ACC112 (cell line): ENCODE data around the gene CYP1B1.
"Not testable (repeated sequence)": the region's sequence is repeated elsewhere in the genome, so short reads cannot be mapped to it uniquely, and the experiment has no call there.

Experiments used
- H2AFZ ChIP-seq: fragments of 200-600 bp; sonication (generic); one replicate; pipeline ENCODE4 v1.6.0; 2017; ENCODE audit warnings: antibody characterized with exemption, low read length; ENCODE audit not compliant: unreplicated experiment
- H3K27ac ChIP-seq: fragments of 200-600 bp; sonication (generic); 2 replicates; pipeline ENCODE4 v1.5.1; 2014; ENCODE audit warnings: low read depth, mild to moderate bottlenecking, antibody characterized with exemption, low read length, moderate library complexity
- H3K27me3 ChIP-seq: fragments of 200-600 bp; sonication (generic); 2 replicates; pipeline ENCODE4 v1.6.1; 2014; ENCODE audit warnings: mild to moderate bottlenecking, antibody characterized with exemption, low read length, moderate library complexity, mixed read lengths; ENCODE audit not compliant: insufficient read depth
- H3K36me3 ChIP-seq: fragments of 200-600 bp; sonication (generic); 2 replicates; pipeline ENCODE4 v1.6.1; 2016; ENCODE audit warnings: mild to moderate bottlenecking, antibody characterized with exemption, low read length, moderate library complexity, mixed read lengths; ENCODE audit not compliant: insufficient read depth
- H3K4me1 ChIP-seq: fragments of 200-600 bp; sonication (generic); one replicate; pipeline ENCODE4 v1.6.1; 2016; ENCODE audit warnings: low read length, mixed read lengths; ENCODE audit not compliant: insufficient read depth, unreplicated experiment, control insufficient read depth
- H3K4me3 ChIP-seq: fragments of 200-600 bp; sonication (generic); 2 replicates; pipeline ENCODE4 v1.5.1; 2014; ENCODE audit warnings: mild to moderate bottlenecking, low read depth, low read length
- H3K79me2 ChIP-seq: fragments of 200-600 bp; sonication (generic); one replicate; pipeline ENCODE4 v1.6.0; 2016; ENCODE audit warnings: low read length; ENCODE audit not compliant: control insufficient read depth, unreplicated experiment, insufficient read depth

CYP1B1 gene

DNA sequence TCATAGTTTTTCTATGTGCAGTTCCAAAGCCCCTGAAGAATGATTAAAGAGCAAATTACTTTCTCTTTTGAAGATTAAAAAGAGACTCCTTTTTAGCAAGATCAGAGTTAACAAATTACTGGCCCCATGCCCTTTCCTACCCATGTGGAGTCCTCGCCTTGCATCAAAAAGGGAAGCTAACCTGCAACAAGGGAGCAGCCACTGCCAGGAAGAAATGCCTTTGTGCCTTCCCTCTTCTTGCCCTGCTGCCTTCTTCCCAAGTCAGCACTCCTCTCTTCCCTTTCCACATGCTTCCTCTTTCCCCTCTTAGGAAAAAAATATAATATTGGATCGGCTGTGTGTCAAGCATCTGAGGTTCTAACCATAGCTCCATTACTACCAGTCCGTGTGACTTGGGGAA lies 37.1 kb upstream of the CYP1B1 start:
- peak overlapping the region; percentile 56; the same call in 1 of the 2 replicates for H3K27ac ChIP-seq
- H3K79me2 ChIP-seq = no peaks in the 10 kb centered on the region
- no peak overlapping the region for H2AFZ ChIP-seq
- peaks cover 34% of the 10 kb centered on the region for H3K4me1 ChIP-seq
- no peak overlapping the region for H3K4me3 ChIP-seq
- H3K27me3 ChIP-seq = no peaks in the 10 kb centered on the region
- H3K36me3 ChIP-seq = no peaks in the 10 kb centered on the region

DNA sequence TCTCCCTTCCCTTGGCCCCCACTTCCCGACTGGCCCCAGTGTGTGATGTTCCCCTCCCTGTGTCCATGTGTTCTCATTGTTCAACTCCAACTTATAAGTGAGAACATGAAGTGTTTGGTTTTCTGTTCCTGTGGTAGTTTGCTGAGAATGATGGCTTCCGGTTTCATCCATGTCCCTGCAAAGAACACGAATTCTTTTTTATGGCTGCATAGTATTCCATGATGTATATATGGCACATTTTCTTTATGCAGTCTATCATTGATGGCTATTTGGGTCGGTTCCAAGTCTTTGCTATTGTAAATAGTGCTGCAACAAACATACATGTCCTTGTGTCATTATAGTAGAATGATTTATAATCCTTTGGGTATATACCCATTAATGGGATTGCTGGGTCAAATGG lies 35.4 kb upstream of the CYP1B1 start:
- H3K79me2 ChIP-seq, H2AFZ ChIP-seq, H3K36me3 ChIP-seq, H3K27me3 ChIP-seq, H3K27ac ChIP-seq, H3K4me3 ChIP-seq: not testable (repeated sequence)
- peaks cover 32% of the 10 kb centered on the region for H3K4me1 ChIP-seq

DNA sequence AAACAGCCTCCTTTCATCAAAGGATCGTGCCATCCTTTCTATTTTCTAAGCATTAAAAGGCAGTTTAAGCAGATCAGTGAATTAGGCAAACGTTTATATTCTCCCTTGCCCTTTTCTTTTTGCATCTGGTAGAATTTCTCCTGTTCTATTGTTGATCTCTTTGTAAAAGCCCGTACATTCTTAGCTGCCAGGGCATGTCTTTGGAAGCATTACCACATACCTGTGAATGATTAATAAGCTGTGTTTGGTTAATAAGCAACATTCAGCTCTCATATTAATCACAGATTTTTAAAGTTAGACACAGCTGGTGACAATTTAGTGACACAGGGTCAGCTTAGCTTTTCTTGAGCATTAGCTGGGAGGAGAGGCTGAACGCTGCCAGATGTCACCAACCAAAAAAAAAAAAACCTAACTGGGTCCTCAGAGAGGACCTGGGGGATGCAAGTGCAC lies 33.8 kb upstream of the CYP1B1 start:
- no peaks in the 10 kb centered on the region for H3K27me3 ChIP-seq
- no peak overlapping the region for H3K4me3 ChIP-seq
- H3K79me2 ChIP-seq = no peaks in the 10 kb centered on the region
- peaks cover 25% of the 10 kb centered on the region for H3K4me1 ChIP-seq
- no peaks in the 10 kb centered on the region for H3K36me3 ChIP-seq
- H2AFZ ChIP-seq = no peak overlapping the region
- H3K27ac ChIP-seq = no peak overlapping the region

DNA sequence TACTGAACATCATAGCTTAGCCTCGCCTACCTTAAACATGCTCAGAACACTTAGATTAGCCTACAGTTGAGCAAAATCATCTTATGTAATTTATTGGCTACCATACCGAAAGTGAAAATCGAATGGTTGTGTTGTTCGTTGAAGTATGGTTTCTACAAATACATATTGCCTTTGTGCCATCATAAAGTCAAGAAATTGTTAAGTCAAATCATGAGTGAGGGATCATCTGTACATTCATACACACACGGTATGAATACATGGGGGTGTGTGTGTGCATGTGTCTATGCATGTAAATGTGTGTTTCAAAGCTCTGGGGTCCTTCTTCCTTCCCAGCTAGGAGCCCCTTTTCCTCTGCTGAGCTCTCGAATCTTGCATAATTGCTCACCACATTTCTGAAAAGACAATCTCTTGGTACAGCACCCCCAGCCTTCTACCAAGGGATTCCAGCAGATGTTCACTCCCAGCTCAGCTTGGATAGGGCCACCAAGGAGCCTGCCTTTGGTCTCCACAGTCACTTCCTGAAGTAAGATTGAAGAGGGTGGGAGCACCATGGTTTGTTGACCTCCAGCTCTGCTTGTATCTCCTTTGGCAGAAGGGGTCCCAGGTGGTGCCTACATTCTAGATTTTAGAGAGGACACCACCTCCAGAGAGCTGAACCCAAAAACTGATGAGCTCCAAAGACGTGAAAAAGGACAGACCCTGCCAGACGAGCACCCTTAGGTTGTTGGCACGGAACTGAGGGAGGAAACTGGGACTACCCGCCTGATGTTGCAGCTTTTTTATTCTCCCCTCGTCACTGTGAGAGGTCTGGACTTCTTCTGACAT lies 33.2 kb upstream of the CYP1B1 start:
- Histone ChIP-seq H3K4me3 (no peak overlapping the region), H2AFZ (no peak overlapping the region), H3K27ac (no peak overlapping the region), H3K36me3 (no peaks in the 10 kb centered on the region), H3K27me3 (no peaks in the 10 kb centered on the region), H3K4me1 (peaks cover 21% of the 10 kb centered on the region), H3K79me2 (no peaks in the 10 kb centered on the region)

DNA sequence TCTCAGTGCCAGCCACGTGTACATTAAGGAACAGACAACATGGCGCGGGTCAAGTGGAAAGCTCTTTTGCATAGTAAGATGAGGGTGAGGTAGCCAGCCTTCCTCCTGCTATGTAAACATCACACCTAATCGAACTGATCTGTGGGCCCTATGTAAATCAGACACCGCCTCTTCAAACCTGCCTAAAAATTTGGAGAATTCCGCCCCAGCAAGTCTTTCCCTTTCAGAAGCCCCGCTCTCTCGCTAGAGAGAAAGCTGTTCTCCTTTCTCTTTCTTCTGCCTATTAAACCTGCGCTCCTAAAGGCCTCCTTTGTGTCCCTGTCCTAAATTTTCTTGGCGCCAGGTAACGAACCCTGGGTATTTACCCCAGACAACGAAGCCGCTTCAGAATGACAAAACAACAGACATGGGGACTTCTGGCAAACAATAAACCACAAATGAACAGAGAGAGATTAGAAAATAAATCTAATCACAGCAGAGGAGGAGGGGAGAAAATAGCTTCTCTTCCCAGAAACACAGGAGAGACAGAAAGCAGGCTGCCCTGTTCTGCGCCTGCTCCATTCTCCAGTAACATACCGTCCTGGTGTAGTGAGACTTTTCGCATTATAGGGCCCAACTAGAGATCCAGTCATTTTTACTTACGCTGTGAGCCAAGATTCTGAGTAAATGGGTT lies 31.9 kb upstream of the CYP1B1 start:
- Histone ChIP-seq H2AFZ (no peak overlapping the region), H3K4me1 (peaks cover 12% of the 10 kb centered on the region), H3K27me3 (no peaks in the 10 kb centered on the region), H3K79me2 (no peaks in the 10 kb centered on the region), H3K27ac (no peak overlapping the region), H3K4me3 (no peak overlapping the region), H3K36me3 (no peaks in the 10 kb centered on the region)

DNA sequence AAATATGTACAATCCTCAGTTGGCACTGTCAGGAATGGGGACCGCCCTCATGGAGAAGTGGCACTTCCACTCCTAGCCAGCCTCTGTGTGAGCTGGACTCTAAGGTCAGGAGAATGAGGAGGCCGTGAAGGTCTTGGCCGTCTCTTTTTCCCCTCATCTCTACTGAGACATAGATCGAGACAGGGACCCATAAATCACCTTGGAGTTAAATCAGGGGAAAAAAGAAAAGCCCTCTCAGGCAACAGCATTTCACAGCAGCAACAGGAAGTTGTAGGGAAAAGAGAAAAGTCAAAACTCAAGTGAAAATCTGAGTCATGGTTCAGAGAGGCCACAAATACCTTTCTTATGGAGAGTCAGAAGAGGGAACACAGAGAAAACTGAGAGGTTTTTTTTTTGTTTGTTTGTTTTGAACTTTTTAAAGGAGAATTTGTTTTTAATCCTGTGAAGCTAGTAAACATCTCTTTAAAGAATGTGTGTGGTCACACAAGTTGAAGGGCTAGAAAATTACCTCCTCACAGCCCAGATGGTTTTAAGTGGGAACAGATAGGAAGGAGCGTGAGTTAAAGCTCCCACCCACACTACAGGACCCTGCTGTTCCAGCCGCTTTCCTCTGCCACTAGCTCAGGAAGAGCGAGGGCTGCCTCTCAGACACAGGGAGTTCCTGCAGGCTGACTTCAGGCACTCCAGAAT lies 30.6 kb upstream of the CYP1B1 start:
- Histone ChIP-seq H3K4me3 (peak overlapping the region; percentile 9; the same call in 1 of the 2 replicates), H3K27ac (peak overlapping the region; percentile 85), H3K79me2 (no peaks in the 10 kb centered on the region), H3K27me3 (no peaks in the 10 kb centered on the region), H2AFZ (peak overlapping the region; percentile 78), H3K36me3 (no peaks in the 10 kb centered on the region), H3K4me1 (peaks cover 12% of the 10 kb centered on the region)

DNA sequence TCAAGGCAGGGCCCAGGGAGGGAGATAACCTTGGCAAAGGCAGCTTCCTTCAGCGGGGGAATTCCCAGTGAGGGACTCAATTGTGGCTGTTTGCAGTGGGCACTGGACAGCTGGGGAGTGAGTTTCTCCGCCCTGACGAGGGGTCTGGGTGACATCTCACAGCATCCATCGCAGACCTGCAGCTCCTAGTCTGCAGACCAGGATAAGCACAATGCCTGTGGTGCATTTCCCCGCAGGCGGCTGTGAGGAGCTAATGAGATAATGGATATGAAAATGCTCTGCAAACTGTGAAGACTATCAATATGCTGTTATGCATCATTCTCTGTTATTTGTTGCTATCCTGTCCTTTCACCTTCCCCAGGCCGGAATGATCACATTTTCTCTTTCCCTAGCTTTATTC lies 30.0 kb upstream of the CYP1B1 start:
- H2AFZ ChIP-seq = no peak overlapping the region
- peaks cover 12% of the 10 kb centered on the region for H3K4me1 ChIP-seq

DNA sequence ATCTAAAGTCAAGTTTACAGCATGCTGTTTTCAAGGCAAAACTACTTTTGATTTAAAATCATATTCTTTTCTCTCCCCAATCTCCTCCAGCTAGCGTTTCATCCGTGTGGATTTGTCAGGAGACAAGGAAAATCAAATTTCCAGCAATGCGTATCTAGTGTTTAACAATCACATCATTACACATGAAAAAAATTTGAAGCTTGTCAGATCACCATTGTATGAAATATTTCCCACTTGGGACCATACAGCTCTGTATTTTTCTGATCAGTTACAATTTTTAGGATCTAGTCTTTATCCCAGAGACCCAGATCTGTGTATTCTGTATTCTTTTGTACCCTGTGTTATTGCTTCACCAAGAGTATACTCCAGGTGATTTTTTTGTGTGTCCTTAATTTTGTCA lies 28.6 kb upstream of the CYP1B1 start:
- peaks cover 19% of the 10 kb centered on the region for H3K4me1 ChIP-seq
- H3K27ac ChIP-seq = no peak overlapping the region

More for the DNA sequence above, 30.0 kb upstream of the CYP1B1 start:
- no peak overlapping the region for H3K4me3 ChIP-seq
- H3K27me3 ChIP-seq = no peaks in the 10 kb centered on the region
- H3K27ac ChIP-seq = peak overlapping the region; percentile 85
- no peaks in the 10 kb centered on the region for H3K79me2 ChIP-seq
- no peaks in the 10 kb centered on the region for H3K36me3 ChIP-seq

DNA sequence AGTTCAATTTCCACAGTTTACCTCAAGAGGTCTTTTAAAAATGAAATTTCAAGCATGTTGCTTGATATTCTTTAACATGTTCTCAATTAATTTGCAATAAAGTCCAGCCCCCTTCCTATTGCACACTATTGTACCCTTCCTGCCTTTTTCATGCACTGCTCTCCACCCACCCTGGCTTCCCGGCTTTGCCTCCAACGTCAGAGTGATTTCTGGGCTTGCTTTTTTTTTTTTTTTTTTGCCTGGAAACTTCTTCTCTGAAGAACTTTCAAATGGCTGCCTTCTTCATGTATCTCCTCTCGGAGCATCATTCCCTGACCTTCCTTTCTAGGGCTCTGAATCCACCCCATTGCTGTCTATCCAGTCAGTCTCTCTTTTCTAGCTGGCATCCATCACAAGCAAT lies 24.4 kb upstream of the CYP1B1 start:
- no peaks in the 10 kb centered on the region for H3K36me3 ChIP-seq
- H3K4me3 ChIP-seq = no peak overlapping the region
- H2AFZ ChIP-seq = no peak overlapping the region
- no peak overlapping the region for H3K27ac ChIP-seq
- no peaks in the 10 kb centered on the region for H3K27me3 ChIP-seq
- H3K79me2 ChIP-seq = no peaks in the 10 kb centered on the region
- peaks cover 32% of the 10 kb centered on the region for H3K4me1 ChIP-seq

More for the DNA sequence above, 28.6 kb upstream of the CYP1B1 start:
- H3K4me3 ChIP-seq = no peak overlapping the region
- H3K36me3 ChIP-seq = no peaks in the 10 kb centered on the region
- H3K79me2 ChIP-seq = no peaks in the 10 kb centered on the region
- no peak overlapping the region for H2AFZ ChIP-seq
- H3K27me3 ChIP-seq = no peaks in the 10 kb centered on the region

DNA sequence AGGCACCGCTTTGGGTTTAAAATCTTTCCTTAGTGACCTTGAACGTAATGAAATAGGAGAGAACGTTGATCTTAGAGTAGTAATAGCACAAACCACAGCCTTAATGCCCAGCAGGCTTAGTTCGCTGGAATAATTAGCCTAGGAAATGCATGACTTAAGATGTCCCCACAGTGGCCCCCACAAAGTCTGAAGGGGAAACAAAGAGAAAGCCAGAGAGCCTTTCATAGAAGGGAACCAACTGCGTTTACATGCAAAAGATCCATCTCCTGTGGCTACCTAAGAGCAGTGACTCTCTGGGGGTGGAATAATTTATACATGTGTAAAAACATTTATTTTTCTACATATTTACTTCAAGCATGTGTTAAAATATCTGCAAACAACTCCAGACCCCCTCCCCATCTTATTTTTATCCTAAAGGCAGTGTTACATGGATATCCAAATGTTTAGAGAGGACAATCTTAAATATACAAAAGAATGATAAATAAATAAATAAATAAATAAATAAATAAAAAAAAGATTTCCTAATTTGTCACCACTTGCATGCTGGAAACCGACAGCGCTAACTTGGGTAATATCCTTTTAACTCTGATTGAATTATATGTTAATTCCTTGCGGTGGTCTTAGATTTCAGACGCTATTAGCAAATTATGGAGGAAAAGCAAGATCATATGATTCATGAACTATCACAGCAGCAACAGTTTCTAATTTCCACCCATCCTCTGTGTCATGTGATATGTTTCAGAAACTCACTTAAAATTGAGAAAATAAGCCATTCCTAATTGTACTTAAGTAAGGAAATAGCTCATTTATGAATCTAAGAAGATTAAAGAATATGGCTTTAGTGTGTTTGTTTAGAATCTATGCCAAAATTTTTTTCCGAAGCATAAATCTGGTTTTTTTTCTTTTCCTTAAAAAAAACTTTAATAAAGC lies 23.4 kb upstream of the CYP1B1 start:
- peak overlapping the region; percentile 58; the same call in 1 of the 2 replicates for H3K27ac ChIP-seq
- no peaks in the 10 kb centered on the region for H3K27me3 ChIP-seq

More for the DNA sequence above, 23.4 kb upstream of the CYP1B1 start:
- peak overlapping the region; percentile 92 for H2AFZ ChIP-seq
- H3K36me3 ChIP-seq = no peaks in the 10 kb centered on the region
- H3K4me3 ChIP-seq = peak overlapping the region; percentile 73
- H3K4me1 ChIP-seq = peaks cover 32% of the 10 kb centered on the region
- no peaks in the 10 kb centered on the region for H3K79me2 ChIP-seq
